ENCODE results near the gene OLFM1. TPM values are rescaled to one million over a fixed set of nuclear protein-coding genes. Genes with fewer than 3 reads are reported as not detected.

The OLFM1 gene
- total RNA-seq, 1 experiment from 2014 or later = 0.39 TPM

DNA sequence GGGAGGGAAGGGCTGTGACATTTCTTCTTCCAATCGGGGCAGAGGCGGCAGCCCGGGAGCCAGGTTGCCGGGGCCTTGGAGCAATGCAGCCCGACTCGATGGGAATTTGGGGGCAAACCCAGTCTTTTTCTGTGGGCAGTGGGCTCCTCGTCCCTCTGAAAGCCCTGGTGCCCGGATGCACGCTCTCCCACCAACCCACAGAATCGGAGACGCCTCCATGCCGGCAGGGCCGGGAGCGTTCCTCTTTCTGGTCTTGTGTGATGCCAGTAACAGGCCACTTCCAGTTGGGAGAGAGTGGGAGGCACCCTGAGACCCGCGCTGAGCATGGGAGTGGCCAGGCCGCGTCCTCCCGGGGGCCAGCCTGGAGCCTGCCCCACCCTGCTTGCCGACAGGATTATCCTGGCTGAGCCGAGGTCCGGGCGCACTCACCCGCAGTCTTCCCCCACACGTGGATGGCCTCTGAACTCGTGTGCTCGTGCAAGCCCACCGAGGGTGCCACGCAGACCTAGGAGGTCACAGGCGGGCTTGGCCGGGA lies 17.8 kb downstream of the OLFM1 start:
- ATAC-seq (no peak), DNase-seq (ENCODE audit: low read depth, low spot score) (no peak)
- POLR2A ChIA-PET = no interaction called here

GRCh38 chr9:135105938-135106491 lies 18.5 kb downstream of the OLFM1 start:
- intact Hi-C loops (cut with micrococcal nuclease; ENCODE audit: unreplicated experiment) (no loop called here), in situ Hi-C loops (cut with HindIII; ENCODE audit: low pct_unique_long_range_greater_than_20kb, low sequenced_read_pairs) (no loop called here)
- BruUV-seq (replicated peaks) = no TSS peak
- Histone ChIP-seq H3K36me3 (ENCODE audit: control insufficient read depth, insufficient read depth, low read length) (no peaks in the 10 kb centered on the region), H3K4me3 (ENCODE audit: low read depth in 2 of 2, low read length in 2 of 2) (no peak overlapping the region), H3K27me3 (ENCODE audit: control insufficient read depth, insufficient read depth, low read length) (peaks cover 2% of the 10 kb centered on the region; the same call in 1 of the 2 replicates), H3K9me3 (ENCODE audit: control insufficient read depth, insufficient read depth, low read depth, low read length) (no peaks in the 10 kb centered on the region), H3K27ac (ENCODE audit: low read length) (no peak overlapping the region), H3K4me1 (ENCODE audit: control insufficient read depth, insufficient read depth, low read length) (no peaks in the 10 kb centered on the region)
- ATAC-seq (no peak), DNase-seq (ENCODE audit: low read depth, low spot score) (no peak)
- ChIA-PET POLR2A (no interaction called here), CTCF (no interaction called here)
- TF ChIP-seq, protein P1, sequence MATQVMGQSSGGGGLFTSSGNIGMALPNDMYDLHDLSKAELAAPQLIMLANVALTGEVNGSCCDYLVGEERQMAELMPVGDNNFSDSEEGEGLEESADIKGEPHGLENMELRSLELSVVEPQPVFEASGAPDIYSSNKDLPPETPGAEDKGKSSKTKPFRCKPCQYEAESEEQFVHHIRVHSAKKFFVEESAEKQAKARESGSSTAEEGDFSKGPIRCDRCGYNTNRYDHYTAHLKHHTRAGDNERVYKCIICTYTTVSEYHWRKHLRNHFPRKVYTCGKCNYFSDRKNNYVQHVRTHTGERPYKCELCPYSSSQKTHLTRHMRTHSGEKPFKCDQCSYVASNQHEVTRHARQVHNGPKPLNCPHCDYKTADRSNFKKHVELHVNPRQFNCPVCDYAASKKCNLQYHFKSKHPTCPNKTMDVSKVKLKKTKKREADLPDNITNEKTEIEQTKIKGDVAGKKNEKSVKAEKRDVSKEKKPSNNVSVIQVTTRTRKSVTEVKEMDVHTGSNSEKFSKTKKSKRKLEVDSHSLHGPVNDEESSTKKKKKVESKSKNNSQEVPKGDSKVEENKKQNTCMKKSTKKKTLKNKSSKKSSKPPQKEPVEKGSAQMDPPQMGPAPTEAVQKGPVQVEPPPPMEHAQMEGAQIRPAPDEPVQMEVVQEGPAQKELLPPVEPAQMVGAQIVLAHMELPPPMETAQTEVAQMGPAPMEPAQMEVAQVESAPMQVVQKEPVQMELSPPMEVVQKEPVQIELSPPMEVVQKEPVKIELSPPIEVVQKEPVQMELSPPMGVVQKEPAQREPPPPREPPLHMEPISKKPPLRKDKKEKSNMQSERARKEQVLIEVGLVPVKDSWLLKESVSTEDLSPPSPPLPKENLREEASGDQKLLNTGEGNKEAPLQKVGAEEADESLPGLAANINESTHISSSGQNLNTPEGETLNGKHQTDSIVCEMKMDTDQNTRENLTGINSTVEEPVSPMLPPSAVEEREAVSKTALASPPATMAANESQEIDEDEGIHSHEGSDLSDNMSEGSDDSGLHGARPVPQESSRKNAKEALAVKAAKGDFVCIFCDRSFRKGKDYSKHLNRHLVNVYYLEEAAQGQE (IDR thresholded peaks at IDR 0.05; ENCODE audit: insufficient read depth in 1 of 2, low read depth in 2 of 2, low read length in 1 of 2) = no peak
- TF ChIP-seq CTCF (IDR thresholded peaks at IDR 0.05) (no peak), TCF7L2 (IDR thresholded peaks at IDR 0.05; ENCODE audit: low read depth, low read length) (no peak), SIN3A (IDR thresholded peaks at IDR 0.05; ENCODE audit: borderline replicate concordance, insufficient read depth, low read depth, low read length) (no peak), POLR2AphosphoS5 (IDR thresholded peaks at IDR 0.05; ENCODE audit: low read depth, low read length) (no peak)

More for the DNA sequence above, 17.8 kb downstream of the OLFM1 start:
- no peak for TF ChIP-seq SIN3A (IDR thresholded peaks at IDR 0.05; ENCODE audit: borderline replicate concordance, insufficient read depth, low read depth, low read length)
- TF ChIP-seq, protein P1 (IDR thresholded peaks at IDR 0.05; ENCODE audit: insufficient read depth in 1 of 2, low read depth in 2 of 2, low read length in 1 of 2) = no peak
- no peak for TF ChIP-seq CTCF (IDR thresholded peaks at IDR 0.05)
- intact Hi-C loops (cut with micrococcal nuclease; ENCODE audit: unreplicated experiment) (no loop called here), in situ Hi-C loops (cut with HindIII; ENCODE audit: low pct_unique_long_range_greater_than_20kb, low sequenced_read_pairs) (no loop called here)
- H3K27me3 ChIP-seq (ENCODE audit: control insufficient read depth, insufficient read depth, low read length) = peaks cover 2% of the 10 kb centered on the region; the same call in 1 of the 2 replicates
- H3K9me3 ChIP-seq (ENCODE audit: control insufficient read depth, insufficient read depth, low read depth, low read length) = no peaks in the 10 kb centered on the region
- no peak overlapping the region for H3K27ac ChIP-seq (ENCODE audit: low read length)
- H3K36me3 ChIP-seq (ENCODE audit: control insufficient read depth, insufficient read depth, low read length) = no peaks in the 10 kb centered on the region
- CTCF ChIA-PET = no interaction called here
- BruUV-seq (replicated peaks) = no TSS peak
- H3K4me3 ChIP-seq (ENCODE audit: low read depth in 2 of 2, low read length in 2 of 2) = no peak overlapping the region
- no peaks in the 10 kb centered on the region for H3K4me1 ChIP-seq (ENCODE audit: control insufficient read depth, insufficient read depth, low read length)

Measured in Panc1 (cell line).